Activated CD4-positive, alpha-beta T cell treated with anti-CD3 and anti-CD28 coated beads, Interleukin-2, amount 50 U/mL, for 48 hours (primary cell): ENCODE results near the gene HOXA11.

Source experiments
- DNase-seq, 2 experiments: peaks; one replicate each; pipeline ENCODE4 v3.0.0-alpha.2; 2020

Gene HOXA11

DNA sequence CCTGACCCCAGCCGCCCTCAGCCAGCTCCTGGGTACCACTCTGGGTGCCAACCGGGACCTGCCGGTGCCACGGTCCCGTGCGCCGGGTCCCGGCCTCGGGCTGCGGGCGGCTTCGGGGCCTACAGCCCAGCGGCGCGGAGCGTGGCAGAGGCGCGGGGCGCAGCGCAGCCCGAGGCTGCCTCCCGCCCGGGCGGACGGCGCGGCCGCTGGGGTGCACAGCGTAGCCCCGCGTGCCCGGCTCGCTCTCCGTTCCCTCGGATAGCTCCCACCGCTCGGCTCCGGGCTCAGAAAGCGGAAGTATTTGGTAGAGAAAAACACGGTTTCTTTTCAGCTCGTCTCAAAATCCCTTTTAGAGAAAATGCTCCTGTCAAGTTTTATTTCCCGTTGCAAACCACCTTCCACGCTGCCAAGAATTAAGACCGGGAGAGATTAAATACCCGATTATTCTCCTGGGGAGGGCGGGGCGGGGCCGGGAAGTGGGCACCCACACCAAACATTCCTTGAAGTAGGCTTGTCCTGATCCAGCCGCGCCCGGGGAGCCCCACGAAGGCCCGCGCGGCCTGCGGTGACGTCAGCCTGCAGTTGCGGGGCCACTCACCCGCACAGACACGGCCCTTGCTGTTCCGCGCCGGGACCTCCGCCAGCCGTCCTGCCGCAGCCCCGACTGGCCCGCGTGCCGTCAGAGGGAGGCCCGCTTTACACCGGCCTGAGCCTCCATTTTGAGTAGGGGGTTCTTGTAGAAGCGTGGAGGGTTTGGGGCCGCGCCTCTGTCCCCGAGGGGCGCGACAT is 7.7 kb upstream of the HOXA11 start:
- DNase-seq, result no peak

DNA sequence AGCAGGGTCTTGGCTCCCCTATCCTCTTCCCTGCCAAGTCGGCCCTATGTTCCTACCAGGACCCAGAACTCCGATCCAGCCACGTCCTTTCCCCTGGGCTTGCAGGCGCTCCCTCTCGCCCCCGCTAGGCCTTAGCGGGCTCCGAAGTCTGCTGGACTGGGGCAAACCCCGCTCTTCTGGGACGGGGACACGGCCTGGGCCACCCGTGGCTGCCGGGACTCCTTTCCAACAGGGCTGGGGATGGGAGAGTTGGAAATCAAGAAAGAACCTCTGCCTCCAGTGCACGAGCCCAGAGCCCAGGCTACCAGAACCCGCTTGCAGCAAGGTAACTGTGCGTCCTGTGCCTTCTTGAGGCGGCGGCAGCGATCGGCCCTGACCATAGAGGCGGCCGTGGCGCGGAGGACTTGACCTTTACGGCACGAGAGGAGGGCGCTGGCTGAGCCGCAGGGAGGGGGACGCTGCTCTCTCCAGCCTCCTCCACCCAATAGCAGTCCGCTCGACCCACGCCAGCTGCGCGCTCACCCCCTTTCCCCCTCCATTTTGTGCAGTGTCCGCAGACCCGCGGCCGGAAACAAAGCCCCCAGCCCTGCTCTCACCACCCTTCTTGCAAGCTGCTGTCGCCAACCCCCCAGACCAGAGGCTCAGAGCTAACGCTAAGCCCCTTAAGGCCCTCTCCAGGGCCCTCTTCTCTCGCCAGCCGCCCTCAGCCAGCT is 7.0 kb upstream of the HOXA11 start:
- DNase-seq, result no peak

DNA sequence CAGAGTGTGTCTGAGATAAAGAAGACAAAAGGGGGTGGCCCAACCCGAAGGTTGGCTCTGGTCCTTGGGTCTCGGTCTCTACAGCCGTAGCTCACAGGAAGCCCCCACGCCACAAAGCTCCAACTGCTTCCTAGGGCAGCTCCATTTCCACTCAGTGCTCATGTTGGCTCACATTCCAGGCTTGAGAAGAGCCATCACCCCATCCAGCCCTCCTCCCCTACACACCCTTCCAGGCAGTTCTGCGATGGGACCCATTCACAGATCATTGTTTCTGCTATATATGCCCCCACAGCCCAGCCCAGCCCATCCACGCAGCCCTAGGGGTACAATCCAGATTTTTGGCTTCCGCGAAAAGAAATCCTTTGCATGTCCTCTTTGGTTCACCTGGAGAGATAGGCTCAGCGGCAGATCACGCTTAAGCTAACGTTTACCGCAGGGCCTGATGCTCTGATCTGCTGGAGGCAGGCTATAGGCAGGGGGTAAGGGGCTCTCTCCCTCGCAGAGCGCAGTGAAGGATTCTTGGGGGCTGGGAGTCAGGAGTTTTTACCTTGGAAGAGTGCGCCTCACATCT is 6.2 kb upstream of the HOXA11 start:
- no peak for DNase-seq

DNA sequence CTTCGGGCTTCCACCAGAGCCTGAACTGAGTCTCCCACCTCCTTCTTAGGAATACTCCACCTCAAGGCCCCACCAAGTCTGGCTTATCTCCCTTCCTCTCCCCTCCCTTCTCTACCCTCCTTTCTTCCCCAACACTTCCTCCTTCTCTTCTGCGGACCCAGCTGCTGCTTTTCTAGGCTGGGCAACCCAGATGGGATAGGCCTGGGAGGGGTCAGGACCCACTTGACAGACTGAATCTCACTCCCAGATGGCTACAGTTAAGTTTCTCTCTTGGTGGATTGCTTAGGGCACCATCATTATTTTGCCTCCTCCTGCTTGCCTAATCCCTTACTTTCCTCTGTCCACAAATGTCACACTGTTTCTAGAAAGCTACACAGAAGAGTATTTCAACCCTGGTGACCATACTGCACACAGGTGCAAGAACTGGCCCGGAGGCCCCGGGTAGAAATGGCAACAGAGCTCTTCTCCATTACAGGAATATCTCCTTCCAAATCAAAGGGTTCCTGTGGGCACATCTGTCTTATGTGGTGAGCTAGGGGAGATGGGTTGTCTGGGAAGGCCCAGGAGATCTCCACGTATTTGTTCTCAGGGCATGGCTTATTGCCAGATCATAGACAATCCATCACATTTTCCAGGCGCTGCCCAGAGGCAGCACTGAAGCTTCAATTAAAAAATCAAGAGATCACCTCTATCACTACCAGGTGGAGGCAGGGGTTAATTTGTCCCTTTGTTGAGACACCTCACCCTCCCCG is 5.1 kb upstream of the HOXA11 start:
- no peak for DNase-seq

DNA sequence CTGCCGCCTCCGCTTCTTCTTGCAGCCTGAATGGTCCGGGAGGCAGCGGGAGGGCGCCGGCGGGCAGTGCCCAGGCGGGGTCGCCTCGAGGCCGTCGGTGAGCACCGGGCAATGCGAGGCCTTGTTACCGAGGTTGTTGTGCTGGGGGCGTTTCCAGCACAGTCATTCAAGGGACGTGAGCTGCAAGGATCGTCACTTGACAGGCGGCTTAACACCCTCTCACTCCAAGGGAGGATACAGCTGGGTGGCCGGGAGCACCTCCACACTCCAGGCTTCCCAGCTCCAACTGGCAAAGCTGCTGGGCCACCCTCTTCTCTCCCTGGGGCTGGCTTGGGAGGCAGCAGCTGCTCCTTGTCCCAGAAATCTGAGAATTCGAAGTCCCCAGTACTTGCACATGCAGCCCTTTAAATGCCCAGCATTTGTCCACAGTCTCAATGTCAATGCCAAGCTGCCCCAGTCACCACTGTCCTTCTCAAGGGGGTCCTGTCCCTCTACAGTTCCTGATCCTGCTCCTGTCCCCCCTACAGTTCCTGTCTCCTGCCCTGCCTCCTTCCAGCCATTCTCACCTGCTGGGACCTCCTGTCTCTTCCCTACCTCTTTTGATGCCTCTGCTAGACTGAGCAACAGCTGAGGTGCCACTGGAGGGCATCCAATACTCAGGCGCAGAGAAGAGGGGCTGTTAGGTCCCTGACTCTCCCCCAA is 4.4 kb upstream of the HOXA11 start:
- DNase-seq, result no peak

DNA sequence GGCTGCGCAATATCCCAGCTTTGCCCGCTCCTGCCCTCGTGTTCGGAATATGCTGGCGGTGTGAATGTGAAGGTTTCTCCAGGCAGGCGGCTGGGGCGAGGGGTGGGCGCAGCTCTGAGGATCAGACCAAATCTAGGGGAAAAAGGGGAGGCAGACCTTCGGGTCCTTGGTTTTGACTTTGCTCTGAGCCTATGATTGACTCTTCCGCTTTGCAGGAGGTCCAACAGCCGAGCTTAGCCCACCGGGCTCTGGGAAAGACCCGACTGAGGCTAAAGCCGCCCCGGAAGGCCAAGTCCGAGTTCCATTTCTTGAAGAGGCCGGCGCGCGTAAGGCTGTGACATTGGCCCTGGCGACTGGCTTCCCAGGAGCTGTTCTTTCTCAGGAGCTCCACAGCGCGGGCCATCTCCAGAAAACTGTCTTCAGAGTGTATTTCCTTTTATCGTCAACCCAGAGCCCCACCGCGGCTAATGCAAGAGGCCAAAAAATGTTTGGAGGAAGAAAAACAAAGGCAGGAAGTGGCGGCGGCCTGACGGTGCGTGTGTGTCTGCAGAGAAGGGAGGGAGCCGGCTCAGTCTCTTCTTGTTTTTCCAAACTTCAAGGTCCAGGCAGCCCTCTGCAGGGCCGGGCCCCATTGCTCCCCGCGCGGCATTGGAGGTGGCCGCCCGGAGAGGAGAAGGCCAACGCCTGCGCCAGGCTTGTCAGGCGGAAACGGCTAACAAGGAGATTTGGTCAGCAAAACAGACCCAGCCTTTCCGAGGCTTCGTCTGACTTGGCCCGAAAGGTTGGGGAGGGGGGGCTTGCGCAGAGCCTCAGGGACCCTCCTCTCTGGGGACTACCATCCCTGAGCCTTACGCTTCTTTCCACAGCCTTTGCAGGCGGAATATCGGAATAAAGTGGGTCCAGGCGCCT is 3.6 kb upstream of the HOXA11 start:
- DNase-seq, result peak in 1 of 2 experiments; percentile 42

DNA sequence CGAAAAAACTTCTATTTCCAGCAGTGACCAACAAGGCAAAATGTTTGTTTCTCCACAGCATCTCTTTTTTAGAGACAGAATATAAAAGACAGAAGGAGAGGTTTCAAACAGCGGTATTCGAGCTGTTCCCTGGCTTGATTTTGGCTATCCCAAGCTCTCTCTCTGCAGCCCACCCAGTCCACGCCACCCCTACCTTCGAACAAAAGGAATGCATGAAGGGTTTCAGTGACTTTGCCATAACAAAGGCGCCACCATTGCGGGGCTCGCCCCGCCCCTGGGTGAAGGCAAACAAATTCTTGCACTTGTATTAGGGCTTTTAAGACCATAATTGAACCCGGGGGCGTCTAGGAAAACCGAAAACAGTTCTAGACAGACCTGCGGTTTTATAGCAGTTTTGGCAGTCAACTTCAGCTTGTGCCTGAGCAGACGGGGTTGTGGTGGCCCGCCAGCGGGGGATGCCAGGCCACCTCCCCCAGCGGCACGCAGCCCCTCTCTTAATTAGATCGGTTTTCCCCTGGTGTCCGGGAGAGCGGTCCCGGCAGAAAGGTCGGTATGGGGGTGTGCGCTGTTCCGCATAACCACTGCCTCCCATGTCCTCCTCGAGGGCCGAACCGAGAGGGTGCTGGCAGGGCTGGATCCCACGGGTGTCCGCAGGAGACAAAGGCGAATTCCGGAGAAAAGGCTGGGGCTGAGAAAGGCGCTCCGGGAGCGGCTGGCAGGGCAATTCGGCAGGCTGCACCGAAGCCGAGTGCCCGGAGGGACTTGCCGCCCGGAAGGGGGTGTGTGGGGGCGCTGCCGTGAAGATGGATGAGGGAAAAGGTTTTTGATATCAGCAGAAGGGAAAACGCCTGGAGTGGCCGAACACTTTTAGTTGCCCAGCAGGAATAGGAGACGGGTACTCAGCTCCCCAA is 2.7 kb upstream of the HOXA11 start:
- DNase-seq, result no peak

DNA sequence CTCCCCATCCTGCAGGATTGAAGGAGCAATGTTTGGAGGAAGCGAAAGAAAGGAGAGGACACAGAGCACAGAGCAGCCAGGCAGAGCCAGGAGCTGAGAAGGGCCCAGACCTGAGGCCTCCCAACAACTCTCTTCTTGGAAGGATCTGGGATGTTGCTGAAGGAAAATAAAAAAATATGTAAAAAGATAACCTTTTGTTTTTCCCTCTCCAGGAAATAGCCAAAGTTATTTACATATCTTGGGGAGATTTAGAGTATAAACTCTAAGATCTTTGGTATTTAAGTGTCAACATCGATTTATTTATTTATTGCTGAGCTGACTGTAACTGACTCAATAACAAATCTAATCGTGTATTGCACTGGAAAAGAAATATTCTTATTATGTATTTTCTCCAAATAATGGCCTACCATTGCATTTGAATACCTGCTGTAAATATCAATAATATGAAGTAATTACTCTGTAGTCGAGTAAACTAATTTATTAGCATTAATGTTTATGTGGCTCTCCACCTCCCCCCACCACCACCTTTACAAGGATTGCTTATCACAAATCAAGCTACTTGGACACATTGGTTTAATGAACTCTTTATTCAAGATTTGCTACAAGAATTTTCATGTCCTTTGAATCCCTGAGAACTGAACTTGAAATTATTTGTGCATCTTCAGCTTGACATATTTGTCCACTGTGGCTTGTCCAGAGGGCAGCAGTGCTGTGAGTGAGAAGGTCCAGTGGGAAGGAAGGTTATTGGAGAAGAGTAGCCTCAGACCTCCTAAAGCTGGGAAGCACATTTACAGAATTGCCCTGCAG is 1.8 kb upstream of the HOXA11 start:
- DNase-seq, result no peak

DNA sequence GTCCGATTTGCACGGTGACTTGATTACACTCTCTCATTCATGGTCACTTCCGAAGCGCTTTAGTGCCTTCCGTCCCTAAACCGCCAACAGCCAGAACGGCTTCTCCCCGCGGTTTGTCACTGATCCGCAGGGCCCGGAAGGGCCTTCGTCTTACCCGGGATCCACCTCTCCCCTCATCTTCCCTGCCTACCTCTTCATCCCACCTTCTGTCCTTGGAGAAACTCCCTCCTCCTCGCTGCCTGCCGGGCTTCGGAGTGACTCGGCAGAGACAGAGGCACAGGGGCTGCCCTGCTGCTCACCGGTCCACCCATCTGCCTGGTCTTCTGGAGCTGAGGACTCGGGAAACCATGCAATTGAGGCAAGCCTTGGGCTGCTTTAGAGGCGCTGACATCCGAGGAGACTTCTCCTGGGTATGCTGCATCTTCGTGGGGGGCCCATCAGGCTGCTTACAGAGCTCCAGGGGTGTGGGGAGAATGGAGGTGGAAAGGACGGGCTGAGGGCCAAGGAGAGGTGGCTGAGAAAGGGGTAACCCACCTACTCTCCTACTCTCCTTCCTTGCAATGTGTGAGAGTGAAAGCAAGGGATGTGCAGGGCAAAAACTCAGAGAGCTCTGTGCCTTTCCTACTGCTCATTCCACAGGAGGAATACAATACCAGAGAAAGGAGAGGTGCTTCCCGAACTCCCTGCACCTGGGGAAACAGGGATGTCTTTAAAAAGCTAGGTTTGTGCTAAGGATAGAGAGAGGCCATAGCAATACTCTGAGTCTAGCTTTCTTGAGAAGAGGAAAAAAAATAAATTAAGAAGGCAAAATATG is 1.0 kb upstream of the HOXA11 start:
- peak in 1 of 2 experiments; percentile 12 for DNase-seq

DNA sequence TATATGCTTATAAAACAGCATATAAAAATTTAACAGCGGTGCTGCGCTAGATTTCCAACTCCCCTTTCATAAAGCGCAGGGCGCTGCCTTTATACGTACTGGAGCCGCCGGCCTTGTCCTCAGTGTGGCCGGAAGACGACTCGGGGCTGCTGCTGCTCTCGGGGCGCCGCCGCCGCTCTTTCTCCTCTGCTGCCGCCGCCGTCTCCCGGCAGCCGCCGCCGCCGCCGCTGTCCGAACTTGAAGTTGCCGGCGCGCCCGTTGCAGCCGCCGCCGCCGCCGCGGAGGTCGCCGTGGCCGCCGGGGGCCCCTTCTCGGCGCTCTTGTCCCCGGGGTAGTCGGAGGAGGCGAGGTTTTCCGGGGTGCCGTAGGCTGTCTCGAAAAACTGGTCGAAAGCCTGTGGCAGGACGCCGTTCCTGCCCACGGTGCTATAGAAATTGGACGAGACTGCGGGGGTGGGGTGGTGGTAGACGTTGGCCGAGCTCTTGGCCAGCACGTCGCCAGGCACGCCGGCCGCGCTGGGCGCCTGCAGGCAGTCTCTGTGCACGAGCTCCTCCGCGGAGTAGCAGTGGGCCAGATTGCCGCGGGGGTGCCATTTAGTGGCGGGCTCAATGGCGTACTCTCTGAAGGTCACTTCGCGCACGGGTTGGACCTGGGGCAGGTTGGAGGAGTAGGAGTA is 557 bp downstream of the HOXA11 start:
- DNase-seq, result peak in 1 of 2 experiments; percentile 37

DNA sequence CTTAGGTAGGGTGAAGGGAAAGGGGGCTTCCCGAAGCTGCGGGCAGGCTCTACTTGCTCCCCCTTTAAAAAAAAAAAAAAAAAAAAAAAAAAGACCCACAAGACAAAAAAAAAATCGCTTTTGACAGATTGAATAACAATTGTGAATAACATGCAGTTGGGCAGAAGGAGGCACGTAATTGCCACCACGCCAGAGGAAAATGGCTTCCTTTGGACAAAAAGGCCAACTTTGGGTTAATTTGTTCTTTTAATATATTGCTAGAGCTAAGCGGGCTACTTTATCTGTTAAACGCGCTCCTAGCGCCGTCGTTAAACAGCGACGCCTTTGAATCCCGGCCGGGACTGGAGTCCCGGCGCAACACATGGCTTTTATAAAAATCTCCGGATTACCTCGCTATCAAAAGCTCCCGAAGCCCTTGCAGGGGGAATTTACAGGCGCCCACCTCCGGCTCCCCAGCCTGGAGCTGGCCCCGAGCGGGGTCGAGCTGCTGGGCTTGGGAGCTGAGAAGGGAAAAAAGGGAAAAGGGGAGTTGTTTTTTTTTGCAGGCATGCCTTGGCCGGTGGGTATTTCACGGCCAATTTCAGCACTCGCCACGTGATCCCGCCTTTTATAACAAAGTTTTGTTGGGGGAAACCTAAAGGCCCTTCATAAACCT is 1.2 kb downstream of the HOXA11 start:
- peak in 1 of 2 experiments; percentile 4 for DNase-seq

DNA sequence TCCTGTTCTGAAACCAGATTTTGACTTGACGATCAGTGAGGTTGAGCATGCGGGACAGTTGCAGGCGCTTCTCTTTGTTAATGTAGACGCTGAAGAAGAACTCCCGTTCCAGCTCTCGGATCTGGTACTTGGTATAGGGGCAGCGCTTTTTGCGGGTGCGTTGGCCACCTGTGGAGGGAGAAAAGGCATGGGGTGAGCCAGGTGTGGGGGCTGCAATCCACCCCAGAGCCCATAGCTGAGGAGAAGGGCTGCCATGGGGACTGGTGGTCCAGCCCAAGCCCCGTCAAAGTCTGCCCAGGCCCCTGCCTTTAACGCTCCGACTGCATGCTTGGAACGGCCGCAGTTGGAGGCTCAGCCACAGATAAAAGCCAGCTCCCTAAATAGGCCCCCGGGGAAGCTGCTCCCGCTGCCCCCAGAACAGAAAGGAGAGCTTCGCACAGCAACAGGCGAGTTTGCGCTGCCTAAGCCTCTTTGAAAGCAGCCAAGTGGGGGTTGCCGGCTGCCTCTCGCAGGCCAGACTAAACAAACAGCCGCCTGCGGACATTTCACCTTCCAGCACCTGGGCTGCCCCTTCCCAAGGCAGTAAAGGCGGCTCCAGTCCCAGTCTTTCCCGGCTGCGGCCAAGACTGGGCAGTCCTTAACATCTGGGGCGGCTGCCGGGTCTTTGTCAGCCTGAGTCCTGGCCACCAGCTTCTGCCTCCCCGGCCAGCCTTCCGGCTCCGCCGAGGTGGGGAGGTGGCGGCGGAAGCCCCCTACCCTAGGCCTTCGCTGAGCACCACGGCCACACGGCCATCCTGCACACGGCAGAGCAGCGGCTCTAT is 2.0 kb downstream of the HOXA11 start:
- DNase-seq, result peak in 1 of 2 experiments; percentile 3

DNA sequence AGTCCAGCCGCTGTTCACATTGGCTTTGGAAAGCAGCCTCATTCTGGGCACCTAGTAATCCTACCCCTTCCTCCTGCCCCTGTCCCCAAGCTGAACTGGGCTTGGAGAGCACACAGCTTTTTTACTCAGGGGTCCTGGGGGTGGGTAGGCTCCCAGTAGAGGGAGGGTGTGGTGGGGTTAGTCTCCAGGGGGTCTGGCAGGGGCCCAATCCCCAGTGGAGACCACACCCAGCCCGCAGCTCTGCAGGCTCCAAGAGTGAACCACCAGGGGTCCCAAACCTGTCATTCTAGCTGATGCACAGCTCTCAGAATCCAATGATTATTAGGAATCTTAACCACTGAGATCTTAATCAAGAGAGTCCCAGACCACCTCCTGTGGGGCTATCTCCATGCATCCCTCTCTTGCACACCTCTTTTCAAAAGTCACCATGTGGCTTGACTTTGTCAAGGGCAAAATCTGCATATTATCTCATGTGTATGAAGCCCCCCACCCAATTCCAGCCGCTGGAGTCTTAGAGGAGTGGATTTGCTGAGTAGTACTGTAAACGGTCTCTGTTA is 2.7 kb downstream of the HOXA11 start:
- peak in 1 of 2 experiments; percentile 1 for DNase-seq

DNA sequence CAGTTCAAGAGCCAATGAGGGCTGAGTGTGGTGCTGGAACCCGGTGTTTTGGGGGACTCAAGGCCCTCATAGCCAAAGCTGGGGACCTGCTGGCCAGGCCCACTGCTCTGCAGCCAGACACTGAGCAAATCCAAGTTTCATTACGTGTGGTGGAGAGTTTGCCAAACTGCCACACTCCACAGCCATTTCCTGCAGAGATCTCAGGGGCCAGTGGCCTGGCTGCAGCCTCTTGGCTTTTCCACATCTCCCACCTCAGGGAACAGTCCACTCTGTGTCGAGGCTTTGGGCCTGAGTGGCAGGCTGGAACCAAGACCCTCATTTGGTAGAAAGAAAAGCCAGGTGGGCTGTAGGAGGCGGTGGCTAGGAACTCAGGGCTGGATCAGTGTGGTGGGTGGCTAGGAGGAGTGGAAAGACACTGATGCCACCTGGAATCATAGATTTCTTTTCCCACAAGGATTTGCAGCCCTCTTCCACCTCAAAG is 3.2 kb downstream of the HOXA11 start:
- no peak for DNase-seq

DNA sequence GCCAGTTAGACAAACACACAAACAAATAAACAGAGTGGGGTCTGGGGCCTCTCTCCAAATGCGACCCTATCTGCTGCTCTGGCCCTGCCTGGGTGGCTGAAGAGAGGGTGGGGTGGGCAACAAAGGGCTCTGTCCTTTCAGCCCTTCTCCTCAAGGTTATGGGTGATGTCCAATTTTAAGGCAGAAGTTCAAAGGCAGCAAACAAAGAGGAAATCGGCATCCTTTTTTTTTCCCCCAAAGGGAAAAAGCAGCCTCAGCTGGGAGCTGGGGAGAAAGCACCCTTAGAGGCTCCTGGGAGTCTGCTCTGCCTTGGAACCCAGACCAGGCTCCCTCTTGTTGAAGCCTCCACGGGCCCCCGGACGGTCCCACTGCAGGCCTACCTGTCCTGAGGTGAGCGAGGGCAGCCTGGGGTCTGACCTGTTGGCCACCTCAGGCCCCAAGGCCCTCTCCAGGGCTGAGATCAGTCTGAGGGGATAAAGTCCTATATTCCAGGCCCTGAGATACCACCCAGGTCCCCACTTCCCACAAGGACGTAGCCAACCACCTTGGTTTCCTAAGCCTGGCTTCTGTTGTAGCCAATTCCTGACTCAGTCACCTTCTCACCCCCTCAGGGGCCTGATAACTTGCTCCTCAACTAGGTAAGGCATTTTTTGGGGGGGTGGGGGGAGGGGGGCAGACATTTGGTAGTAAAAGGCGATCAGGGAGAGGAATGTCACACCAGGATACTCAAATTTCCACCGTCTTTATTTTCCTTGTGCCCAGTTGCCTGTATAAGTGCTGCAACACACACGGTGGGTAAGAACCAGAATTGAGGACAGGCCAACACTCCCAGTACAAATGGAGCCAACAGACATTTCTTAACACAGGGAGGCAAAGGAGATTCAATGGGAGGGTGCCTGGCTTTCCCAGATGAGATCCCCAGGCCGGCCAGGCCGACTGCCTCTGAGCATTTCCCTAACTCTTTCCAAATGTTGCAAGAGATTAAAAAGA is 4.3 kb downstream of the HOXA11 start:
- no peak for DNase-seq
